Endothelial cell of umbilical vein (primary cell): ENCODE results near the gene KIAA1755.

Source experiments
- CTCF ChIP-seq, 2 donors: IDR thresholded peaks; 1 replicate in 1 of 2; 2 replicates in 1 of 2; pipeline ENCODE4 v1.5.1; 2011; ENCODE audit warnings: low read length in 2 of 2, mild to moderate bottlenecking in 2 of 2, moderate library complexity in 2 of 2, control low read depth in 1 of 2, inconsistent platforms in 1 of 2, low read depth in 1 of 2; ENCODE audit not compliant: insufficient read depth in 1 of 2; ENCODE audit errors: extremely low read depth in 1 of 2
- EZH2 ChIP-seq: IDR thresholded peaks from 2 replicates; pipeline ENCODE4 v1.6.1; 2012; ENCODE audit warnings: borderline replicate concordance, low read depth, mild to moderate bottlenecking, moderate library complexity, low read length, inconsistent platforms; ENCODE audit not compliant: severe bottlenecking
- FOS ChIP-seq: IDR thresholded peaks from 2 replicates; pipeline ENCODE4 v1.6.1; 2011; ENCODE audit warnings: mild to moderate bottlenecking, low read length, moderate library complexity, borderline replicate concordance; ENCODE audit not compliant: insufficient read depth
- GATA2 ChIP-seq: IDR thresholded peaks from 2 replicates; pipeline ENCODE4 v1.7.0; 2011; ENCODE audit warnings: low read depth, mild to moderate bottlenecking, moderate library complexity, mixed read lengths, low read length; ENCODE audit not compliant: insufficient read length, insufficient read depth
- MYC ChIP-seq: IDR thresholded peaks from one replicate; pipeline ENCODE4 v1.6.1; 2011; ENCODE audit warnings: mild to moderate bottlenecking, low read depth, low read length
- POLR2A ChIP-seq: IDR thresholded peaks from 2 replicates; pipeline ENCODE4 v1.6.1; 2012; ENCODE audit warnings: low read depth, mild to moderate bottlenecking, control low read depth, low read length
- POLR2AphosphoS5 ChIP-seq: IDR thresholded peaks from 2 replicates; pipeline ENCODE4 v1.6.1; 2012; ENCODE audit warnings: low read depth, mild to moderate bottlenecking, control low read depth, low read length, moderate library complexity; ENCODE audit not compliant: insufficient read depth

DNA sequence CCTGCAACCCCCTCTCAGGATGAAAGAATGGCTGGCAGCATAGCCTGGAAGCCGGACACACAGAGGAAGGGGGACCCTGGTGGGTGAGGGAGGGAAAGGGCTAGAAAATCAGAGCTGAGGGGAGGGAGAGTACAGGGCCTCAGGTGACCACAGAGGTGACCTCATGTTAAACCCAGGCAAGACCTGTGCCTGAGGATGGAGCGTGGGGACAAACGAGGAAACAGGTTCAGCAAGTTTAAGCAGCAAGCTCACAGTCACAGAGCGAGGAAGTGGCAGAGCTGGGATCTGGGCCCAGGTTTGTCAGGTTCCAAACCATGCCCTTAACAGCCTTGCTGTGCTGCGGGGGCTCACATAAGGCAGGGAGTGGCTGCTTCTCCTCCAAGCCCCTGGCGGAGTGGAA lies 39.4 kb upstream of the KIAA1755 start:
- TF ChIP-seq EZH2: no peak
- TF ChIP-seq CTCF (IDR thresholded peaks at IDR 0.05; ENCODE audit: extremely low read depth in 1 of 2, insufficient read depth in 1 of 2, low read depth in 1 of 2, low read length in 2 of 2): no peak
- no peak for TF ChIP-seq POLR2A
- TF ChIP-seq GATA2: no peak
- TF ChIP-seq MYC: no peak
- TF ChIP-seq POLR2AphosphoS5: no peak
- no peak for TF ChIP-seq FOS
